GM12801 (cell line): ENCODE data around the gene FUOM.

Source experiments
- TF ChIP-seq, protein P1 (sequence below): IDR thresholded peaks from one replicate; pipeline ENCODE4 v1.5.1; 2011; ENCODE audit warnings: control low read depth; ENCODE audit not compliant: insufficient read length; ENCODE audit errors: extremely low read depth

FUOM gene

DNA sequence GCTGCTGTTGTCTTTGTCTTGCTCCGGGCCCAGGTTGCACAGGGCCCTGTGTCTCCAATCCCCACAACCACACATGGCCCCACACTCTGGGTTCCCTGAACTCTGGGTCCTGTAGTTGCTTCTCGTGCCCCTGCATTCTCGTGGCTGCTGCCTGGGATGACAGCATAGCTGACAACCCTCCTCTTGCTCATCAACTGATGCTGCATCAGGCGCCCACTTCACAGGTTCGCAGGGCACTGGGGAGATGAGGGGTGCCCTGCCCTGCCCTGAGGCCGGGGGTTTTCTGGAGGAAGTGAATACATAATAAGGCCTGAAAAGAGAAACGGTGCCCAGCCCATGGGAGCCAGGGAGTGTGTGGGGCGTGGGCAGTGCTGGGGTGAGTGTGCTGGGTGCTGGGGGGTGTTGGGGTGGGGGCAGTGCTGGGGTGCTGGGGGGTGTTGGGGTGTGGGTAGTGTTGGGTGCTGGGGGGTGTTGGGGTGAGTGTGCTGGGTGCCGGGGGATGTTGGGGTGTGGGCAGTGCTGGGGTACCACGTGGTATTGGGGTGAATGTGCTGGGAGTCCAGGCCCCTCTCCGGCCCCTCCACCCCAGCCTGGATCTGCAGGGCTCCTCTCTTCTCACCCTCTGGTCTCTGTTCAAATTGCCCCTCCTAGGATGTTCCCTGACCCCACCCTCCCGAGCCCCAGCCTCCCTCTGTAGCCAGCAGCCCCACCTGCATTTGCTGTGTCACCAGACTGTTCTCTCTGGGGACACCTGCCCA is 34.1 kb upstream of the FUOM start:
- TF ChIP-seq, protein P1, sequence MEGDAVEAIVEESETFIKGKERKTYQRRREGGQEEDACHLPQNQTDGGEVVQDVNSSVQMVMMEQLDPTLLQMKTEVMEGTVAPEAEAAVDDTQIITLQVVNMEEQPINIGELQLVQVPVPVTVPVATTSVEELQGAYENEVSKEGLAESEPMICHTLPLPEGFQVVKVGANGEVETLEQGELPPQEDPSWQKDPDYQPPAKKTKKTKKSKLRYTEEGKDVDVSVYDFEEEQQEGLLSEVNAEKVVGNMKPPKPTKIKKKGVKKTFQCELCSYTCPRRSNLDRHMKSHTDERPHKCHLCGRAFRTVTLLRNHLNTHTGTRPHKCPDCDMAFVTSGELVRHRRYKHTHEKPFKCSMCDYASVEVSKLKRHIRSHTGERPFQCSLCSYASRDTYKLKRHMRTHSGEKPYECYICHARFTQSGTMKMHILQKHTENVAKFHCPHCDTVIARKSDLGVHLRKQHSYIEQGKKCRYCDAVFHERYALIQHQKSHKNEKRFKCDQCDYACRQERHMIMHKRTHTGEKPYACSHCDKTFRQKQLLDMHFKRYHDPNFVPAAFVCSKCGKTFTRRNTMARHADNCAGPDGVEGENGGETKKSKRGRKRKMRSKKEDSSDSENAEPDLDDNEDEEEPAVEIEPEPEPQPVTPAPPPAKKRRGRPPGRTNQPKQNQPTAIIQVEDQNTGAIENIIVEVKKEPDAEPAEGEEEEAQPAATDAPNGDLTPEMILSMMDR, result no peak

DNA sequence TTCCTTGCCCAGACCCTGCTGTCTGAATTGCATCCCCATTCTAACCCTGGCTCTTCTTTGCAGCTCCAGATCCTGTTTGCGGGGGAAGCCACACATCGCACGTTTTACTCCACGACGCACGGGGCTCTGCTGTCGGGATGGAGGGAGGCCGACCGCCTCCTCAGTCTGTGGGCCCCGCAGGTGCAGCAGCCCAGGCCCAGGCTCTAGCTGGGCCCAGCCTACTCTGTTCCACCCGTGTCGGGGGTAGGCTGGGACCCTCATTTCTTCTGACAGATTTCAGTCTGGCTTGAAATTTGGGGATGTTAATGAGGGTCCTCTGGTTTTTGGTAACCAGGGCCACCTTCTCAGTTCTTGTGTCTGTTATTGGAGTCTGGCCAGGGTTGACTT is 33.4 kb upstream of the FUOM start:
- TF ChIP-seq, protein P1, result no peak

DNA sequence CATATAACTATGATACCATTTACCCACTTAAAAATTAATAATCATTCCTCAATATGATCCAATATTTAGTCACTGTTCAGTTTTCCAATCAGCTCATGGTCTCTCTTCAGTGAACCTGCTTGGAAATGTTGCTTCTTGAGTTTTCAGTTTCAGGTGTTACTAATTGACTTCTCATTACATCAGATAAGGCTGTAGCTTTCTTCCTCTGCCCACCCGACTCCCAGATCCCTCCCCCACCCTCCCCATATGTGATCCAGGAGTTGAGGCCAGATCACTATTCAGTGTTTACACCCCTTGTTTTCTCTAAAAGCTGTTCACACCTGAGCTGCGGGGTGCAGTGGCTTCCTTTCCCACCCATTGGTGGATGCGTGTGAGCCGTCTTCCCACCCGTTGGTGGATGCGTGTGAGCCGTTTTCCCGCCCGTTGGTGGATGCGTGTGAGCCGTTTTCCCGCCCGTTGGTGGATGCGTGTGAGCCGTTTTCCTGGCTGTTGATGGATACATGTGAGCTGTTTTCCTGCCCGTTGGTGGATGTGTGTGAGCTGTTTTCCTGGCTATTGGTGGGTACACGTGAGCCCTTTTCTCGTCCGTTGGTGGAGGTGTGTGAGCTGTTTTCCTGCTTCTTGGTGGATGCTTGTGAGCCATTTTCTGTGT is 32.9 kb upstream of the FUOM start:
- TF ChIP-seq, protein P1, result no peak

DNA sequence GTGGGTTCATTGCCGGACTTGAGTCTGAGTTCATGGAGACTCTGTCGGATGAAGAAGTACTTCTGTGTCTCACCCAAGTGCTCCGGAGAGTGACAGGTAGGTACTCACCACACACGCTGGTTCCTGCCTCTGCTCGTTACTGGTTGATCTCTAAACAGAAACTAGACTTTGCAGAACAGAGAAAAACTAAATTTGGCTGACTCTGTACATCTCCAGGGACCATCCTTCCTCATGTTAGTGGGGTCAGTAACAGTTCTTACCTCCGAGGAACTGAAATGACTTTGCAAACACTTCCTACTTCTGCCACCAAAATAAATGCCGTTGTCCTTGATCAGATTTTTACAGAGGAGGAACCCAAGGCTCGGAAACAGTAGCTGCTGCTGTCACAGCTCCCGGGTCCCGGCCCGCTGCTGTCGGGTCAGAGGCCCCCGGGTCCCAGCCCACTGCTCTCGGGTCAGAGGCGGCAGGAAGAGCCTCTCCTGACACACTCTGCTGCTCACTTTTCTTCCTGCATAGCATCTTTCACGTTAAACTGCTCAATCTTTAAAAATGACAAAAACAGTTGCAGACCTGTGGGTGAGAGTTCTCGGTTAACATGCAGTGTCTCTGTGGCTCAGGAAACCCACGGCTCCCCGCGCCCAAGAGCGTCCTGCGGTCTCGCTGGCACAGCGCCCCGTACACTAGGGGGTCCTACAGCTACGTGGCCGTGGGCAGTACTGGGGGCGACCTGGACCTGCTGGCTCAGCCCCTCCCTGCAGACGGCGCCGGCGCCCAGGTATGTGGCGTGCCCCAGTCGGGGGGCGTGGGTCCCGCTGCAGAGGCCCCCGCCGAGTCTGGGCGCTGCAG is 31.4 kb upstream of the FUOM start:
- TF ChIP-seq, protein P1, result no peak

DNA sequence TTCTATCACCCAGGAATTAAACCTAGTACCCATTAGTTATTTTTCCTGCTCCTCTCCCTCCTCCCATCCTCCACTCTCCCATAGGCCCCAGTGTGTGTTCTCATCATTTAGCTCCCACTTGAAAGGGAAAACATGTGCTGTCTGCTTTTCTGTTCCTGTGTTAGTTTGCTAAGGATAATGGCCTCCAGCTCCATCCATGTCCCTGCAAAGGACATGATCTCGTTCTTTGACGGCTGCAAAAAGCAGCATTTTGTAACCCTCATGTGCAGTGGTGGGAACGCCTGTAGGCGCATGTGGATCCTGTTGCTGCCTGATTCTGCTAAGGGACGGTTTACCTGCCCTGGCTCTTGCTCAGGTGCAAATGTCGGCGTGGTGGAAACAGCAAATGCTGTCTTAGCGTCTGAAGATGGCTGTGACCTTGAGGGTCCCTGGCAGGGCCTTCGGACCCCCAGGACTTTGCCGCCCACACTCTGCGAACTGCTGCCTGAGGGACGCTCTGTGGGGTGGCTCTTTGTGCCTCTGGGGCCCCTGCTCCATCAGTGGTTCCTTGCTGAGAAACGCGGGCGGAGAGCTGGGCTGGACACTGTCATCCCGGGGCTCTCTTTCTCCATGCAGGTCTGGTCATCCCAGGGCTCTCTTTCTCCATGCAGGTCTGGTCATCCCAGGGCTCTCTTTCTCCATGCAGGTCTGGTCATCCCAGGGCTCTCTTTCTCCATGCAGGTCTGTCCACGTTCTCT is 30.6 kb upstream of the FUOM start:
- TF ChIP-seq, protein P1, result no peak

DNA sequence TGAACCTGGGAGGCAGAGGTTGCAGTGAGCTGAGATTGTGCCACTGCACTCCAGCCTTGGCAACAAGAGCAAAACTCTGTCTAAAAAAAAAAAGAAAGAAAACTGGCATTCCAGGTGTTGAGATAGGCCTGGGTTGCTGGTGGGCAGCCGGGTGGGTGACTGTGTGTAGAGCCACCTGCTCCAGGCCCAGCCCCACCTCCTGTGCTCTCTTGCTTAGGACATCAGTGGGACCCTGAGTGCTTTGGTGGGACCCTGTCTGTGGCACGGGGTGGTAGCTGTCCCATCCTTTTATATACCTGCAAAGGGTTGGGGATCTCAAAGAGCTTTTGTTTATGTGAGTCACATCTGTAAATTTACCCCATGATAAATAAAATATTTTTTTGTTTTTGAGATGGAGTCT is 27.4 kb upstream of the FUOM start:
- TF ChIP-seq, protein P1, result no peak

DNA sequence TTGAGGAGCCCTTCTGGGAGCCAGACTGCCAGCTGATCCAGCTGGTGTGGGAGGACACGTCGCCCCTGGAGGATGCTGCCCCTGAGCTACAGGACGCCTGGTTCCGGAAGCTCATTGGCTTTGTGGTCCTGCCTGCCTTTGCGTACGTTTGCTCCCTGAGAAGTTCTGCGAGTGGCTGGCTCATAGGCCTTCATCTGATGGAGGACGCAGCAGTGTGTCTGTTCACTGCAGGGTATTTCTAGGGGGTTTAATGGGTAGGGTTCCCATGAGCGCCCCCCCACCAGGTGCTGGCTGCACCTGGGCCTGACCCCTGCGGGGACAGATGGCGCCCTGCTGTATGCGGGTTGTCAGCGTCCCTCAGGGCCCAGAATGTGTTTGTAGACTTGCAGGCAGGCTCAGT is 26.3 kb upstream of the FUOM start:
- TF ChIP-seq, protein P1, result no peak
